NOMO-1 treated with DMSO at 0.1 percent for 48 hours (cell line): ENCODE measurements around the gene RPS6KC1.
"Not testable (repeated sequence)": the region's sequence is repeated elsewhere in the genome, so short reads cannot be mapped to it uniquely, and the experiment has no call there.

ENCODE experiments used
- DNase-seq: peaks from one replicate; lab custom pipeline; 2025; ENCODE audit not compliant: unreplicated experiment; lab: John Stamatoyannopoulos, UW

RPS6KC1 gene

GRCh38 chr1:213103377-213104306 lies 52.6 kb downstream of the RPS6KC1 start:
- DNase-seq = no peak

- no peak for DNase-seq
Measured at GRCh38 chr1:213104604-213105003, 53.6 kb downstream of the RPS6KC1 start.

GRCh38 chr1:213106298-213106697 lies 55.3 kb downstream of the RPS6KC1 start:
- no peak for DNase-seq

GRCh38 chr1:213107613-213108012 lies 56.6 kb downstream of the RPS6KC1 start:
- DNase-seq = no peak

DNA sequence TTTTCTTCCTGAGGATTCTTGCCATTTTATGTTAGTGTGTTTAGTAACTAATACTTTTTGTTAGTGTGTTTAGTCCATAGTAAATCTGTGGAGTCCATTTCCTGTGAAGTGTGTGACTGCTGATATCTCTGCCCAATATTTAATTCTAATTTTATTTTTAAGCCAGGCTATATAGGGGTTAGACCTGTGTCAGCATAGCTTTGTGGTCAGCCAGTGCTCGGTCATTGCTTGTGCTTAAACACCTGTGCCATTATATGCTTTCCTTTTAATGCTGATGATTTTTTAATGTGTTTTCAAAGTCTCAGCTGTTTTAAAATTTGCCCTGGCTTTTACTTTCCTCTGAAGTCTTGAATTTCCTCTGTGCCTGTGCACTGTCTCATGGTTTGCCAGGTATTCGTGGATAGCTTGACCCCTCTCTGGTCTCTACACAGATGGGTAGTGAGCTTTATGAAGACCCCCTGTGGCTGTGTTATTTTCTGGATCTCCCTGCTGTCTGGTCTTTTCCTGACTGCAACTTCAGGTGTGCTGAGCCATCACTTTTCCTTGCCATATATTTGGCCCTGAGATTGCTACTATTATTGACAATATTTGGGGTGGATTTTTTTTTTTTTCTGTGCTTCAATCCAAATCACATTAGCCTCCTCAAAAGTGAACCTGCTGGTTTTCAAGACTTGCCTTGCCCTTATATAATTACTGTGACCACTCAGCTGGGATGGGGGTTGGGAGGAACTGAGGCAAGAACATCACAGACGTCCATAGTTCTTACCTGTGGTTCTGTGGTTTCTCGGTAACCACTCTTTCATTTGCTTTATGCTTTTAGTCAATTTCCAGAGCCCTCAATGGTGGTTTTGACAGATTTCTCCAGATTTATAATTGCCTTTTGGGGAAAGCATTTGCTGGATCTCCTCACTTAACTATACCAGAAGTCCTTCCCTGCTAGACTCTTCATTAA lies 59.6 kb downstream of the RPS6KC1 start:
- DNase-seq = no peak

- no peak for DNase-seq
Measured at GRCh38 chr1:213111502-213111901, 60.5 kb downstream of the RPS6KC1 start.

DNA sequence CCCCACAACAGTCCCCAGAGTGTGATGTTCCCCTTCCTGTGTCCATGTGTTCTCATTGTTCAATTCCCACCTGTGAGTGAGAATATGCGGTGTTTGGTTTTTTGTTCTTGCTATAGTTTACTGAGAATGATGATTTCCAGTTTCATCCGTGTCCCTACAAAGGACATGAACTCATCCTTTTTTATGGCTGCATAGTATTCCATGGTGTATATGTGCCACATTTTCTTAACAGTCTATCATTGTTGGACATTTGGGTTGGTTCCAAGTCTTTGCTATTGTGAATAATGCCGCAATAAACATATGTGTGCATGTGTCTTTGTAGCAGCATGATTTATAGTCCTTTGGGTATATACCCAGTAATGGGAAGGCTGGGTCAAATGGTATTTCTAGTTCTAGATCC lies 61.7 kb downstream of the RPS6KC1 start:
- DNase-seq = not testable (repeated sequence)

GRCh38 chr1:213117699-213118180 lies 66.7 kb downstream of the RPS6KC1 start:
- not testable (repeated sequence) for DNase-seq

DNA sequence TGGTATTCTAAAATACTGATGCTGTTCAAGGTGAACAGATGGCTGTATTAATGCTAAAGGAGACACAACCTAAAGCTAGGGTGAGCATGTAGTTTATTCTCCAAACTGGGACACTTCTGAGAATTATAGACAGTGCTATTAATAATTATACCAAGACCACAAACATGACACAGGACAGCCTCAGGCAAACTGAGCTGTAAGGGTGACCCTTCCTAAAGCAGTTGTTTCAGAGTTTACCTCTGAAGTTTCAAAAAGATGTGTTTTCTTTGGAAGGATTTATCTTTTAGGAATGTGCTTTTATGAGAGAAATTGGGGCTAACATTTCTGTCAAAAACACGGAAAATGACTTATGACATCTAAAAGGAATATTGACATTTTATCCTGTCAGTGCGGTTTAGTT lies 68.8 kb downstream of the RPS6KC1 start:
- DNase-seq = no peak

DNA sequence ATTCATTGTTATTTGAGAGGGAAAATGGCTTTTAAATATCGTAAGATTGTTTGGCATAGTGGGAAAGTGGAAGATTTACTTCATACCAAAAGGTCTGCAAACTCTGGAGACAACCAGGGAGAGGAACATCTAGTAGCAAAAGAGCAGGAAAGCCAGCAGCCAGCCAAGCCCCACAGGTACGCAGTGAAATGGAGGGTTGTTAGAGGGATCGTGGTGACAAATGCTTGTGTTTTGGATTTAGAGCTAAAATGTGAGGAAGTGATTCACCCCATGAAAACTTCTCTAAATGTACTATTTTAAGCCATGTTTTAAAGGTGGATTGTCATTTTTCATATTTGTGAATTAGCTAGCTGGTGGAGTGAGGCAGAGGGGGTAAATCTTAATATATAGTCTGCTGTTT lies 69.3 kb downstream of the RPS6KC1 start:
- no peak for DNase-seq

DNA sequence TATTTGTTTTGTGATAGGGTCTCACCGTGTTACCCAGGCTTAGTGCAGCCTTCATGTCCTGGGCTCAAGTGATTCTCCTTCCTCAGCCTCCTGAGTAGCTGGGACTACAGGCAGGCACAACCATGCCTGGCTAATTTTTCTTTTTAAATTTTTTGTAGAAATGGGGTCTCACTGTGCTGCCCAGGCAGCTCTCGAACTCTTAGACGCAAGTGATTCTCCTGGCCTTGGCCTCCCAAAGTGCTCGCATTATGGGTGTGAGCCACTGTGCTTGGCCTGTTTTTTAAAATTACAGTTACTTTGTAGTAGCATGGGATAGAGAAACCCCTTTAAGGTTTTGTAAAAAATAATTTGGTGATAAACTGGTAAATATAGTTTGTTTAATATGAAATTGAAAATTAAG lies 69.9 kb downstream of the RPS6KC1 start:
- DNase-seq = no peak

GRCh38 chr1:213122514-213122929 lies 71.5 kb downstream of the RPS6KC1 start:
- DNase-seq = peak; percentile 57

- DNase-seq = no peak
Measured at GRCh38 chr1:213123087-213123486, 72.0 kb downstream of the RPS6KC1 start.

GRCh38 chr1:213123536-213123935 lies 72.5 kb downstream of the RPS6KC1 start:
- DNase-seq = no peak

- no peak for DNase-seq
Measured at GRCh38 chr1:213124590-213124989, 73.5 kb downstream of the RPS6KC1 start.

DNA sequence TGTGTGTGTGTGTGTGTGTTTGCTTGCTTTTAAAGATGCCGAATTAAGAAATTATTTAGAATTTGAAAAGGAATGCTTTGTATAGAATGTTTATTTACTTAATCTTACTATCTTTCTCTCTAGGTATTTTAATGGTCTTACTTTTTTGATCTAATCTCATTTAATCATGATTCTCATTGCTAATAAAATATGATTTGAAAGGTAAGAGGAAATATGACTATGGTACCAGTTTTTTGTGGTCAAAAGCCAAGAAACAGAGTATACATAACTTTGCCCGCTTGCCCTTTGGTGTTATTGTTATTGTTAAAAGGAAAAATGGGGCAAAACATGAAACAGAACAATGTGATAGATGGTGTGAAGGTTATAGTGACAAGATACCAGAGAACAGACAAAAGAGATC lies 74.6 kb downstream of the RPS6KC1 start:
- no peak for DNase-seq

DNA sequence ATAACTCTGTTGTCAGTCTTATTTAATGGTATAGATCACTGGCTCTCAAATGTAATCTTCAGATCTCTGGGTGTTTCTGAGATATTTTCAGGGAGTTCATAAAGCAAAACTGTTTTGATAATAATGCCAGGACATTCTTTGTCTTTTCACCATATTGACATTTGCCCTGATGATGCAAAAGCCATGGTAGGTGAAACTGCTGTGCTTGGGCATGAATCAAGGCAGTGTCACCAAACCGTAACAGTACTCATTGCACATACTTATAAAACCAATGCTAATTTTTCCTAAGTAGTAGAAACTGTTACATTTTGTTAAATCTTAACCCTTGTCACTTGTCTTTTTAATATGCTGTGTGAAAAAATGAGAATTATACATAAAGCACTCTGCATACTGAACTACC lies 76.0 kb downstream of the RPS6KC1 start:
- no peak for DNase-seq

DNA sequence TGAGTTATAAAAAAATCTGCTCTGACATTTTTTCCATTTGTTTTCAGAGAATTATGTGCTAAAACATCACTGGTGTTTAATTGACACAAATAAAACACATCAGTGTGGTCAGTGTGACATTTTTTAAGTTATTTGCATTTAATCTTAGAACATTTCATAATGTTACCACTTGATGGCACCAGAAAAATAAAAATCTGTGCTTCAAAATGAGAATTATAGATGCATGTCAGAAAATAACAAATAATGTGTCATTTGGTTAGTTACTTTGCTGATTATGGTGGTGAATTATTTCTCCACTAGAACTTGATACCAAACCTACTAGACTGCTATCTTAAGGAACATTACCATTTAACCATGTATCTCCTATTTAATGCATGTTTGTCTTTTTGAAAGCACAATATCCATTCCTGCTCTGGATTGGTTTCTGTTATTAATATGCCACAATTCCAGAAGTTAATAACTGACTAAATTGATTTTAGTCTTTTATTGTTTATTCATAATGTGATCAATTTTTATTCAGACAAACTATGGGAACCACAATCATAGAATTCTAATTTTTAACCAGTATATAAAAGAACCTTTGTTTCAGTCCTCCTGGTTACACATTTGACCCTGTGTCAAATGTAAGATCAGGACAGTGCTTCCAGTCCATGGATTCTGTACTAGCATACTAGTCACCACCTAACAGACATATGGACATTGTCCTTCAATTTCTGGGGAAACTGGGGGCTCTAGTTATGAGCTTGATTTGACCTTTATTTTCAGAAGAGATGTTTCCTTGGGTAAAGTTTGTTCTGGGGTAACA lies 81.0 kb downstream of the RPS6KC1 start:
- no peak for DNase-seq

DNA sequence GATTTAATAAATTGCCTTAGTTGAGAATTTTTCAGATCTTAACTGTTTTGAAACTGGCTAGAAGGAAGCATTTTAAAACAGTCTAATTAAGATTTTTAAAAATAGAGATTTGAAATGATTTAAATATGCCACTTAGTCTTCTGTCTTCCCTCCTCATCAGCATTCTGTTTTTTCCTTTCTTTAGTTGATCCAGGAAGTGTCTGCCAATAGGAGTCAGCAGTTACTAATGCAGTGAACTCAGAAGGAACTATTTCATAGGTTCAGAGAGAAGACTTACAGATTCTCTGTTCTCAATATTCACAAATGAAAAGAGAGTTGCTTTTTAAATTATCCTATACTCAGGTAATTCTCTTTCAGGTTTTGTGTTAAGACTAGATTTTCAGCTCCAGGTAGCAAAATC lies 84.5 kb downstream of the RPS6KC1 start:
- DNase-seq = no peak

DNA sequence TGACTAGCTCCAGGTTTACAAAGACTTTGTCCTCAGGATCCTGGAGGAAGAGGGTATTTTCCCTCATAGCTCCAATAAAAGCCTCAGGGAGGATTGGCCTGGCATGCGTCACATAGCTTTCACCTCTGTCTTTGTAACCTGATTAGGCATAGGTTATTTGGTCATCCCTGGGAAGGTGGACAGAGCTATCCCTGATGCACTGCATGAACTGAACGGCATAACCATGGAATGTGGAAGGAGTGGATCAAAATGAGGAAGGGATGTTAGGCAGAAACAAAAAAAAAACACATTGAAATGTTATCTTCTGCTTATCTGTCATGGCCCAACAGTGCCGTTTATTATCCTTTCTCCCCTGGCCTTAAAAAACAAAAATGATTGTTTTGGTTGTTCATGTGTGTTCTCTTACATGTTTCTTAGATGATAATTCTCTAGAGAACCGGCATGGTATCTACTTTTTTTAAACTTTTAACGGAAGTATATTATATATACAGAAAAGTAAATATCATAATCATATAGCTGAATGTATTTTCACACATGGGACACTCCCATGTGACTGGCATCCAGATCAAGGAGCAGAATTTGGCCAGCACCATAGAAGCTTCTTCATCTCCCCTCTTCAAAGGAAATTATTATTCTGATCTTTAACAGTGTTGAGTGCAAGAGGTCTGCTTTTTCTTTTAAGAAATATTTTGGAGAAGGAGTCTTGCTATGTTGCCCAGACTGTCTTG lies 85.3 kb downstream of the RPS6KC1 start:
- DNase-seq = no peak
